ENCODE results near the gene RHEBL1. TPM values are rescaled to one million over a fixed set of nuclear protein-coding genes. Genes with fewer than 3 reads are reported as not detected.

Gene RHEBL1
- total RNA-seq, 3 donors from 2014 or later, result 0.59 to 1.3 TPM; not detected in 1

DNA sequence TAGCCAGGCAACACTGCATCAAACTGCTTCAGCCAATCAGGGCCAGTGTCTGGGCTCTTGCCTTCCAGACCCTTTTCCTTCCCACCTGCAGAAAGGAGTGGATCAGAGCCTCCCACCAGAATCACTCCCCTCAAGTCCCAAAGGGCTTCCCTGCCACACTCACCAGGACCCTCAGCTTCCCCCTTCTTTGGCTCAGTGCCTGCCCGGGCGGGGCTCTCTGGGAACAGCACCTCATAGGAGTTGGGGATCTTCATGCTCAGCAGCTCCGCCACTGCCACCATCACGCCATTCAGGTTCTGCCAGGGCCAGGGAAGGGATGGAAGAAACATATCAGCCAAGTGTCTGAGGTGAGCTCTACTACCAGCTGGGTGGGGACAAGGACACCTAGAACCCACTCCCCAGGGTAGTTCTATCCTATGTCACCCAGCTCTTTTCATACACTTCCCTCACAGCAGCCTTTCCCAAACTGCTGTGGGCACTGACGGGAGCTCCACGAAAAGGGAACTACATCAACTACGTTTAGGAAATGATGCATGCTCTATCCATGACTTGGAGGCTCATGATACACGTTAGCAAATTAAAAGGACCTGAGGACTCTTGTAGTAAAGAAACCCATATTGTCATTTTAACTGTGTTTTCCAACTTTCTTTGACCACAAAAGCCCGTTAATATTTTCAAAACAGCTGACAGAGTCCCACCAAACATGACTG lies 41.8 kb downstream of the RHEBL1 start:
- TF ChIP-seq POLR2A (IDR thresholded peaks at IDR 0.05) (no peak), POLR2AphosphoS5 (IDR thresholded peaks at IDR 0.05) (no peak)
- TF ChIP-seq, protein P1, sequence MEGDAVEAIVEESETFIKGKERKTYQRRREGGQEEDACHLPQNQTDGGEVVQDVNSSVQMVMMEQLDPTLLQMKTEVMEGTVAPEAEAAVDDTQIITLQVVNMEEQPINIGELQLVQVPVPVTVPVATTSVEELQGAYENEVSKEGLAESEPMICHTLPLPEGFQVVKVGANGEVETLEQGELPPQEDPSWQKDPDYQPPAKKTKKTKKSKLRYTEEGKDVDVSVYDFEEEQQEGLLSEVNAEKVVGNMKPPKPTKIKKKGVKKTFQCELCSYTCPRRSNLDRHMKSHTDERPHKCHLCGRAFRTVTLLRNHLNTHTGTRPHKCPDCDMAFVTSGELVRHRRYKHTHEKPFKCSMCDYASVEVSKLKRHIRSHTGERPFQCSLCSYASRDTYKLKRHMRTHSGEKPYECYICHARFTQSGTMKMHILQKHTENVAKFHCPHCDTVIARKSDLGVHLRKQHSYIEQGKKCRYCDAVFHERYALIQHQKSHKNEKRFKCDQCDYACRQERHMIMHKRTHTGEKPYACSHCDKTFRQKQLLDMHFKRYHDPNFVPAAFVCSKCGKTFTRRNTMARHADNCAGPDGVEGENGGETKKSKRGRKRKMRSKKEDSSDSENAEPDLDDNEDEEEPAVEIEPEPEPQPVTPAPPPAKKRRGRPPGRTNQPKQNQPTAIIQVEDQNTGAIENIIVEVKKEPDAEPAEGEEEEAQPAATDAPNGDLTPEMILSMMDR (IDR thresholded peaks at IDR 0.05), result no peak
- H3K4me1 ChIP-seq, result no peaks in the 10 kb centered on the region
- H3K27me3 ChIP-seq, result no peaks in the 10 kb centered on the region
- no peak overlapping the region for H3K27ac ChIP-seq
- peaks cover under 1% of the 10 kb centered on the region for H3K36me3 ChIP-seq
- intact Hi-C loops (cut with DNase I; ENCODE audit: low total_unique reads), result no loop called here
- H3K9me3 ChIP-seq, result no peaks in the 10 kb centered on the region
- DNase-seq (ENCODE audit: low spot score in 2 of 2), result no peak
- H3K4me3 ChIP-seq, result no peak overlapping the region

DNA sequence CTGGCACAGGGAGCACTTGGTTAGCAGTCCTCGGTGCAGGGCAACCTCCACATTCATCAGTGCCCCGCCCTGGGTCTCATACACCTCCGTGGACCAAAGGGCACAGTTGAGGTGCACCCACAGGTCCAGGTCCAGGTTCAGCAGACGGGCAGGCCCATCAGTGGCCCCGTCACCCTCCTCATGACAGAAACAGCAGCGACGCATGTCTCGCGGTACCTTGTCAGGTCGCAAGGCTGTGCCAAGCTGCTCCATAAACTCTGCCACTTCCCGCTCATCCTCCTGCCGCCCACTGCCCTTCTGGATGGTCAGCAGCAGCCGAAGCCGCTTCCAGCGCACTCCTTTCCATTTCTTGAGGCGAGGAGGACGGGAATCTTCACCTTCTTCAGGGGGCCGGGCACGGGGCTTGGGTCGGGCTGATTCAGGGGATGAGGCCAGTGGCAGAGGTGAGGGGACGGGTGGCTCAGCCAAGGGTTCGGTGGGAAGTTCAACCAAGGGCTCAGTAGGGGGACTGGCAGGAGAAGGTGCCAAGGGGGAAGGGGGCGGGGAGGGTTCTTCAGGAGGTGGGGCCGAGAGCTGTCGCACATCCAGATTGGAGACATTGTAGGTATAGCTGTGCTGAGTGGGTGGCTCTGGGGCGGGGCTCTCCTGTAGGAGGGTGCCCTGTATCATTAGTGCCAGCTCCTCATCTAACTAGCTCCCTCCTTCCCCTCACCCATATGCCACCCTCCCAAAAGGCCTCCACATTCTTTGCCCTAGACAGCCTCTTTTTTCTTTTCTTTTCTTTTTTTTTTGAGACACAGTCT lies 42.9 kb downstream of the RHEBL1 start:
- DNase-seq (ENCODE audit: low spot score in 2 of 2), result no peak

DNA sequence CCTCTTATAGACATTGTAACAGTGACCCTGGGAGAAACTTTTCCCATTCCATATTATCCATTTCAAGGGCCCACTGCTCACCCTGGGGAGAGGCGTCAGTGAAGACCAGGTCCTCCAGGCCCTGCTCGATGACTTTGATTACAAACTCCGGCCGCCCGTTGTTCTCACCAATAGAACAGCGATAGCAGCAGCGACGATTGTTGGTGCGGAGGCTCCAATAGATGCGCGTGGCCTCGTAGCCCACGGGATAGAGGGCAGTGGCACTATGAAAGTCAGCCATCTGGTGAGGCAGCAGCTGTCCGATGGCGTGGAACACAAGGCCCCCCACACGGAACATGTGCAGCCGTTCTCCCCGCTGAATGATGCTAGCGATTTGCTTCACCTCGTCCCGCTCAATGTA lies 43.7 kb downstream of the RHEBL1 start:
- Histone ChIP-seq H3K4me1 (no peaks in the 10 kb centered on the region), H3K36me3 (no peaks in the 10 kb centered on the region), H3K9me3 (no peaks in the 10 kb centered on the region), H3K27me3 (no peaks in the 10 kb centered on the region), H3K4me3 (no peak overlapping the region), H3K27ac (no peak overlapping the region)
- intact Hi-C loops (cut with DNase I; ENCODE audit: low total_unique reads), result no loop called here
- DNase-seq (ENCODE audit: low spot score in 2 of 2), result no peak
- TF ChIP-seq POLR2A (IDR thresholded peaks at IDR 0.05) (no peak), POLR2AphosphoS5 (IDR thresholded peaks at IDR 0.05) (no peak)
- TF ChIP-seq, protein P1 (IDR thresholded peaks at IDR 0.05), result no peak

More for the DNA sequence above, 42.9 kb downstream of the RHEBL1 start:
- intact Hi-C loops (cut with DNase I; ENCODE audit: low total_unique reads), result no loop called here
- H3K4me1 ChIP-seq, result no peaks in the 10 kb centered on the region
- no peaks in the 10 kb centered on the region for H3K9me3 ChIP-seq
- no peak overlapping the region for H3K4me3 ChIP-seq
- no peaks in the 10 kb centered on the region for H3K36me3 ChIP-seq
- H3K27me3 ChIP-seq, result no peaks in the 10 kb centered on the region
- TF ChIP-seq POLR2A (IDR thresholded peaks at IDR 0.05) (no peak), POLR2AphosphoS5 (IDR thresholded peaks at IDR 0.05) (no peak)
- TF ChIP-seq, protein P1 (IDR thresholded peaks at IDR 0.05), result no peak
- no peak overlapping the region for H3K27ac ChIP-seq

DNA sequence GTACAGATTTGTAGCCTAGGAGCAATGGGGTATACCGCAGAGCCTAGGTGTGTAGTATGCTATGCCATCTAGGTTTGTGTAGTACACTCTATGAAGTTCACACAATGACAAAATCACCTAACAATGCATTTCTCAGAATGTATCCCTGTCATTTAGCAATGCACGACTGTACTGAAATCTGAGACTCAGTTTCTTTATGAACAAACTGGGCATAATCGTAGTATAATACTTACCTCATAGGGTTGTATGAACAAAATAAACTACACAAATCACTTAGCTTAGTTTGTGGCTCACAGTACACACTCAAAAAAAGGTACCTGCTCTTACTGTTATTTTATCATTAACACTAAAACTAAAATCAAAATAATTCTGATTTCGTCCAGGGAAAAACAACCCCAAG lies 44.3 kb downstream of the RHEBL1 start:
- intact Hi-C loops (cut with DNase I; ENCODE audit: low total_unique reads), result no loop called here
- H3K4me1 ChIP-seq, result no peaks in the 10 kb centered on the region
- H3K27ac ChIP-seq, result no peak overlapping the region
- no peak for DNase-seq (ENCODE audit: low spot score in 2 of 2)
- no peaks in the 10 kb centered on the region for H3K27me3 ChIP-seq
- H3K9me3 ChIP-seq, result no peaks in the 10 kb centered on the region
- H3K4me3 ChIP-seq, result no peak overlapping the region
- no peak for TF ChIP-seq POLR2AphosphoS5 (IDR thresholded peaks at IDR 0.05)
- TF ChIP-seq POLR2A (IDR thresholded peaks at IDR 0.05), result no peak
- TF ChIP-seq, protein P1 (IDR thresholded peaks at IDR 0.05), result no peak
- H3K36me3 ChIP-seq, result no peaks in the 10 kb centered on the region

DNA sequence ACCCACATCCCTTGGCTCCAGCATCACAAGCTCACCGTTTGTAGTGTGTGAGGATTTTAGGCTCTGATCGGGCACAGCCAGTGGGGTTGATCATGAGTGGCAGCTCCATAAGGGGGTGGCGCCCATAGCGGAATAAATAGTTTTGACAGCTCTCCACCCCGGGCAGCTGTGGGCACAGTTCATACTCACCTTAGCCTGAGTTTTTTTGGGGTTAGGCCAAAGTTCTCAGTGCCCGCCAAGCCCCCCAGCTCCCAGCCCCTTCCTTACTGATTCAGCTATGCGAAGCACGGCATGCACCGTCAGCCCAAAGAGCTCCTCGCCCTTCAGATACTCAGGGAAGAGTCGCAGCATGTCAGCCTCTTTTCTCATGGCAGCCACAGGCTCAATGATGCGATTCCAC lies 45.2 kb downstream of the RHEBL1 start:
- Histone ChIP-seq H3K4me3 (no peak overlapping the region), H3K36me3 (no peaks in the 10 kb centered on the region), H3K4me1 (peaks cover 0 to under 1% of the 10 kb centered on the region in 2 donors), H3K27ac (no peak overlapping the region), H3K27me3 (no peaks in the 10 kb centered on the region), H3K9me3 (no peaks in the 10 kb centered on the region)
- intact Hi-C loops (cut with DNase I; ENCODE audit: low total_unique reads), result no loop called here
- TF ChIP-seq, protein P1 (IDR thresholded peaks at IDR 0.05), result no peak
- TF ChIP-seq POLR2A (IDR thresholded peaks at IDR 0.05), result no peak
- TF ChIP-seq POLR2AphosphoS5 (IDR thresholded peaks at IDR 0.05), result no peak
- no peak for DNase-seq (ENCODE audit: low spot score in 2 of 2)

Data from breast epithelium (tissue), 4 donors.